WERI-Rb-1 (cell line): ENCODE measurements around the gene MITF.

Experiments
- DNase-seq: peaks from one replicate; pipeline ENCODE4 v3.0.0-alpha.2; 2020
- H3K27ac ChIP-seq: fragments of 250-450 bp; sonication (Bioruptor Pico); 2 replicates; pipeline ENCODE4 v1.5.1; 2020; ENCODE audit warnings: mild to moderate bottlenecking, moderate library complexity
- H3K27me3 ChIP-seq: fragments of 250-450 bp; sonication (Bioruptor Pico); 2 replicates; pipeline ENCODE4 v1.5.1; 2021; ENCODE audit warnings: mild to moderate bottlenecking, low read depth, moderate library complexity; ENCODE audit not compliant: insufficient read depth, severe bottlenecking
- H3K36me3 ChIP-seq: fragments of 250-450 bp; sonication (Bioruptor Pico); 2 replicates; pipeline ENCODE4 v1.5.1; 2020; ENCODE audit warnings: mild to moderate bottlenecking, moderate library complexity
- H3K4me3 ChIP-seq: 2 replicates; pipeline ENCODE4 v1.5.1; 2011; ENCODE audit warnings: low read depth, mild to moderate bottlenecking, control low read depth, low read length
- H3K9me3 ChIP-seq: fragments of 250-450 bp; sonication (Bioruptor Pico); 2 replicates; pipeline ENCODE4 v1.5.1; 2021; ENCODE audit warnings: mild to moderate bottlenecking, moderate library complexity; ENCODE audit not compliant: severe bottlenecking
- TF ChIP-seq, protein P1 (sequence below): IDR thresholded peaks from 2 replicates; pipeline ENCODE4 v1.5.1; 2011; ENCODE audit warnings: low read depth, mild to moderate bottlenecking, control low read depth, inconsistent platforms, low read length

MITF gene

GRCh38 chr3:69961706-69962439 is 222.6 kb downstream of the MITF start:
- Histone ChIP-seq H3K36me3 (no peaks in the 10 kb centered on the region), H3K4me3 (no peak overlapping the region), H3K27ac (no peak overlapping the region), H3K9me3 (no peaks in the 10 kb centered on the region), H3K27me3 (no peaks in the 10 kb centered on the region)
- DNase-seq: no peak
- TF ChIP-seq, protein P1, sequence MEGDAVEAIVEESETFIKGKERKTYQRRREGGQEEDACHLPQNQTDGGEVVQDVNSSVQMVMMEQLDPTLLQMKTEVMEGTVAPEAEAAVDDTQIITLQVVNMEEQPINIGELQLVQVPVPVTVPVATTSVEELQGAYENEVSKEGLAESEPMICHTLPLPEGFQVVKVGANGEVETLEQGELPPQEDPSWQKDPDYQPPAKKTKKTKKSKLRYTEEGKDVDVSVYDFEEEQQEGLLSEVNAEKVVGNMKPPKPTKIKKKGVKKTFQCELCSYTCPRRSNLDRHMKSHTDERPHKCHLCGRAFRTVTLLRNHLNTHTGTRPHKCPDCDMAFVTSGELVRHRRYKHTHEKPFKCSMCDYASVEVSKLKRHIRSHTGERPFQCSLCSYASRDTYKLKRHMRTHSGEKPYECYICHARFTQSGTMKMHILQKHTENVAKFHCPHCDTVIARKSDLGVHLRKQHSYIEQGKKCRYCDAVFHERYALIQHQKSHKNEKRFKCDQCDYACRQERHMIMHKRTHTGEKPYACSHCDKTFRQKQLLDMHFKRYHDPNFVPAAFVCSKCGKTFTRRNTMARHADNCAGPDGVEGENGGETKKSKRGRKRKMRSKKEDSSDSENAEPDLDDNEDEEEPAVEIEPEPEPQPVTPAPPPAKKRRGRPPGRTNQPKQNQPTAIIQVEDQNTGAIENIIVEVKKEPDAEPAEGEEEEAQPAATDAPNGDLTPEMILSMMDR: no peak

DNA sequence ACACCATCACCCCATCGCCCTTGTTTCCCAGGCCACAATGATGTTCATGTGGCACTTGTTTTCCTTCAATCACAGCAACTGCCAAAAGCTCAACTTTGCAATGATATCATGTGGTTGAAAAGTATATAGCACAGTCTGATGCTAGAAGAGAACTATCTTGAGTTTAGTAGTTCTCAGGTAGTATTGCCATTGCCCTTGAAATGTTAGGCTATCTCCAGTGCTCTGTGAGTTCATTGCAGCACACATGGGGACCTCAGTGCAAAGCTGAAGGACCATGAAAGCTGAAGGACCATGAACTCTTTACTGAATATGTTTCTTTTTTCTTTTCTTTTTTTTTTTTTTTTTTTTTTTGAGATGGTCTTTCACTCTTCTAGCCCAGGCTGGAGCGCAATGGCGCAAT is 224.4 kb downstream of the MITF start:
- H3K4me3 ChIP-seq: no peak overlapping the region
- no peak overlapping the region for H3K27ac ChIP-seq
- no peaks in the 10 kb centered on the region for H3K27me3 ChIP-seq
- H3K36me3 ChIP-seq: no peaks in the 10 kb centered on the region
- no peaks in the 10 kb centered on the region for H3K9me3 ChIP-seq
- TF ChIP-seq, protein P1: no peak
- DNase-seq: no peak

GRCh38 chr3:69967156-69967555 is 227.9 kb downstream of the MITF start:
- DNase-seq: no peak
- Histone ChIP-seq H3K4me3 (no peak overlapping the region), H3K36me3 (no peaks in the 10 kb centered on the region), H3K27me3 (no peaks in the 10 kb centered on the region), H3K9me3 (no peaks in the 10 kb centered on the region), H3K27ac (no peak overlapping the region)
- TF ChIP-seq, protein P1: no peak

GRCh38 chr3:69970827-69971226 is 231.6 kb downstream of the MITF start:
- no peaks in the 10 kb centered on the region for H3K9me3 ChIP-seq
- no peak for DNase-seq
- H3K4me3 ChIP-seq: no peak overlapping the region
- TF ChIP-seq, protein P1: no peak
- H3K27ac ChIP-seq: no peak overlapping the region
- no peaks in the 10 kb centered on the region for H3K36me3 ChIP-seq
- H3K27me3 ChIP-seq: no peaks in the 10 kb centered on the region

DNA sequence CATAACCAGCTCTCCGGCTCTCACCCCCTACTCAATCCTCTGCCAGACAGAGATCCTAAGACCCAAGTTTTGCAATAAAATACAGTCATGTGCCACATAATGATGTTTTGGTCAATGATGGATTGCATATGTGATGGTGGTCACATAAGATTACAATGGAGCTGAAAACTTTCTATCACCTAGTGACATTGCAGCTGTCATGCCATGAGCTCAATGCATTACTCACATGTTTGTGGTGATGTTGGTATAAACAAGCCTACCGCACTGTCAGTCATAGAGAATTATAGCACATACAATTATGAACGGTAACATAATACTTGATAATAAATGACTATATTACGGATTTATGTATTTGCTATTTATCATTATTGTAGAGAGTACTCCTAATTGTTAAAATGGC is 233.4 kb downstream of the MITF start:
- no peak for DNase-seq
- TF ChIP-seq, protein P1: no peak
- Histone ChIP-seq H3K27me3 (no peaks in the 10 kb centered on the region), H3K36me3 (no peaks in the 10 kb centered on the region), H3K27ac (no peak overlapping the region), H3K4me3 (no peak overlapping the region), H3K9me3 (no peaks in the 10 kb centered on the region)

GRCh38 chr3:69976021-69976420 is 236.8 kb downstream of the MITF start:
- DNase-seq: no peak
- no peaks in the 10 kb centered on the region for H3K9me3 ChIP-seq
- H3K36me3 ChIP-seq: no peaks in the 10 kb centered on the region
- TF ChIP-seq, protein P1: no peak
- H3K4me3 ChIP-seq: no peak overlapping the region
- no peak overlapping the region for H3K27ac ChIP-seq
- no peaks in the 10 kb centered on the region for H3K27me3 ChIP-seq
